Umbilical cord (tissue), 2 donors: ENCODE data around the gene TRPM8. TPM values are rescaled to one million over a fixed set of nuclear protein-coding genes. Genes with fewer than 3 reads are reported as not detected.

Experiments used
- DNase-seq: peaks from one replicate; pipeline ENCODE4 v3.0.0-alpha.2; 2015; ENCODE audit warnings: low spot score
- total RNA-seq: library from RNA; depleted of rRNA; stranded (reverse); fragments of >200 nt; gene quantifications from one replicate; pipeline ENCODE4 v1.2.3, GENCODE V29; 2014; ENCODE audit warnings: low replicate concordance; ENCODE audit not compliant: insufficient read depth

Gene TRPM8
- total RNA-seq, 1 donor from 2014 or later = 17.3 TPM

DNA sequence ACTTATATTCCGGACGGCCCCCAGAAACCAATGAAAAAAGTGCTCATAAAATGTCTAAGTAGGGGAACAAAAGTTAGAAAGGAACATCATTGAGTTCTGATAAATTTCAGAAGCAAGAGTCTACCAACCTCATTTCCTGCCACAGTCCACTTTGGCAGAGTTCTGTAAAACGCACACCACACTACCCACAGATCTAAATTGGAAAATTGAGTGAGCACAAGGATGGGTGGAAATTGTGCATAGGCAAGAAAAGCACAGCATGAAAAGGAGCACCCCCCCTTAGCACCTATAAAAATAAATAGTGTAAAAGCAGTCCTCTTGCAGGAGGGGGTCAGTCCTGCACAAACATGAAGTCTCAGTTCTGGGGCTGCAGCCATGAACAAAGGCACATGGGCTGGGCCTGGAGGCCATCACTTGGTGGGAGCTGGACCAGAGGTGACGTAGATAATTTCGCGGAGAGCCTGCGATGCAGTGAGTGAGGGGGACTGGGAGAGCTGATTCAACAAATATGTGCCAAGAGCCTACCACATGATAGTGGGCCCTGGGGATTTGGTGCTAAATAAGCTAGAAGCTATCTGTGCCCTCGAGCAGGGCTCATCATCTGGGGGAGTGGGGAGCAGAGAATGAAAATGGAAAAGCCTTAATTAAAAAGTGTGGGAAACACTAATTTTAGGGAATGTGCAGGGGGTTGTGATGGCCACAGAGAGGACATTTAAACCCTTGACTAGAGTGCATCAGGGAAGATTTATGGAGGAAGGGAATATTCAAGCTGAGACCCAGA is 84.4 kb downstream of the TRPM8 start:
- DNase-seq = no peak

DNA sequence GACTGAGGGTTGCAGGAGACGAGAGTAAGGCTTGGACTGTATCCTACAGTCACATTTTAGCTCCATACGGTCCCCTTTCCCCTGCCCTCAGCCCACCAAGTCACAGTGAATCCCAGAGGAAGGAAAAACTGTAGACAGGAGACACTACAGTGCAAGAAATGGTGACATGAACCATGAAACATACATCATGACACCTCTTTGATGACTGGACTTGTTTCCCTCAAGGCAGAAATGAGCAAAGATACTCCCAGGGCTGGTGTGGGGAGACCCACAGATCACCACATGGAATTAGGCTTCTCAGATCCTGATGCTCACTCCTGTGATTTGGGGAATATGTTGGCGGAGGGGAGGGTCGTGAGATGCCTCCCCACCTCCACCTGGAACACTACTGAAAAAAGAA is 85.1 kb downstream of the TRPM8 start:
- no peak for DNase-seq

- no peak for DNase-seq
These were observed 86.9 kb downstream of the TRPM8 start for GRCh38 chr2:234003972-234004617.

GRCh38 chr2:234005126-234005525 is 88.0 kb downstream of the TRPM8 start:
- DNase-seq = no peak

DNA sequence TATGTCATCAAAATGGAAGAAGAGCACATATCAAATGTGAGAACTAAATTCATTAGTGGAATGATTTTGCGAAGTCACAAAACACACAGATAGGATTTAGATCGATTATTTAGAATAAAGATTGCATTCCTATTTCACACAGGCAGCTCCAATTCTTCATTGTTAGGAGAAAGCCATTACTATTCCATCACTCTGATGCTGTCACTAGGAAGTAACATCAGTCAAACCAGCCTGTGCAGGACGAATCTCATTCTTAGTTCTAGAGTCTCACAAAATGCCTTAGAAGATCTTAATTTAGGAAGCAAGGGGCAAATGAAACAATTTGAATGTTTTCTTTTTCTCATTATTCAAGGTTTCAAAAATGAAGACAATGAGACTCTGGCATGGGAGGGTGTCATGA is 89.3 kb downstream of the TRPM8 start:
- DNase-seq = no peak

- DNase-seq = no peak
These were observed 97.3 kb downstream of the TRPM8 start for GRCh38 chr2:234014427-234014826.

DNA sequence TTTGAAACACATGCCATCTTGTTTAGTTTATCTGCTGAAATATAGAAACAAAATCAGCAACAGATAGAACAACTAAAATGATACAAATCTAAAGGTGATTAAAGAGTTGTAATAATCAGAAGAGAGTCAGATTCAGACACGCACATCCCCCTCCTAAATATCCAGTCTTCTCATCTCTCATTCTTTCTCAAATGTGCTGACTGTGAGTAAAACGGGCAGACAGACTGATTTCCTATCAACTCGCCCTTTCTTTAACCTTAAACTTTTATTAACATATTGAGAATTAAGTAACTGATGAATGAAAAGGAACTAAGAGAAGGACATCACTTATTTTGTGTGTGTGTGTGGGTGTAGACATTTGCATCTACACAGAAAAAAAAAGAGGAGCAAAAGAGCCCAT is 98.7 kb downstream of the TRPM8 start:
- no peak for DNase-seq

- DNase-seq = no peak
These were observed 102.7 kb downstream of the TRPM8 start for GRCh38 chr2:234019896-234020295.

GRCh38 chr2:234020332-234020731 is 103.2 kb downstream of the TRPM8 start:
- no peak for DNase-seq

- DNase-seq = no peak
These were observed 105.3 kb downstream of the TRPM8 start for GRCh38 chr2:234022424-234022823.

- no peak for DNase-seq
These were observed 107.1 kb downstream of the TRPM8 start for GRCh38 chr2:234024304-234024703.

DNA sequence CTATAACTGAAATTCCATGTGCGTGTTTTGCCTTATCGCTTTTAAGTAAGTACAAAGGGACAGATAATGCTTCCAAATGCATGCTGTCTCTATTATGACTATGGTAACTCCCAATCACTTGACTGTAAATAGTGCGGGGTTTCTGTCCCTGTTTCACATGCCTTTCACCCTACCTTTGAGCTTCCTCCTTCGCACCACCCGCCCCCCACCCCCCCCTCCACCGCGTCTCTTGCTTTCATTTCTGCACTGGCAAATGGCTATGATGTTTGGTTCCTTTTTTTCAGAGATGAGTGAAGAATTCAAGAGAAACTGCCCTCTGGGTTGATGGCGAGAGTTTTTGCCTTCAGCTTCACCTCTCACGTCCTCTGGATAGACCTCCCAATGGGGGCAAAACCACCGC is 108.3 kb downstream of the TRPM8 start:
- no peak for DNase-seq

- peak; percentile 5 for DNase-seq
These were observed 108.8 kb downstream of the TRPM8 start for GRCh38 chr2:234025891-234026401.

DNA sequence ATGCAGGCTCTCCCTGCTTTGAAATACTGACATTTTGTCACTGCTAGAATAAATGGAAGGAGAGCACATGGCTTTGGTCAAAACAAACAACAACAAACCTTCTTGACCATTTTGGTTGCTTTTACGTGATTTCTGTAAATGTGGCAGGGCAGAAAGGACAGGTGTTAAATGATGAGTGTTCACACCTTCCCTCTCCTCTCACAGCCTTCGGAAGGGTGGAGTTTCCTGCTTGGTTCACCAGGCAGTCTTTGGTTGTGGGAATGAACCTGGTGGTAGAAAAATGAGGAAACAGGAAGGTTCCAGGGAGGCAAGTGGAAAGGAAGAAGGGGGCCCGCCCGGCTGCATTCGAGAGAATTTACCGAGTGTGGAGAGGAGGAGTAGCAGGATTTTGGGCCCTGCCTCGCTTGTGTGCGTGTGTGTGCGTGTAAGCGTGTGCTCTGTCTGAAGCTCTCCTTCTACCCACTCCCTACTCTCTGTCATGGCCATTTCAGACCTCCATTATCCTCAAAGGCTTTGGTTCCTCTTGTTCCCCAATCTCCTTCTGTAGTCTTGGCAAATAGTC is 109.6 kb downstream of the TRPM8 start:
- DNase-seq = no peak

- DNase-seq = no peak
These were observed 110.5 kb downstream of the TRPM8 start for GRCh38 chr2:234027641-234028040.

DNA sequence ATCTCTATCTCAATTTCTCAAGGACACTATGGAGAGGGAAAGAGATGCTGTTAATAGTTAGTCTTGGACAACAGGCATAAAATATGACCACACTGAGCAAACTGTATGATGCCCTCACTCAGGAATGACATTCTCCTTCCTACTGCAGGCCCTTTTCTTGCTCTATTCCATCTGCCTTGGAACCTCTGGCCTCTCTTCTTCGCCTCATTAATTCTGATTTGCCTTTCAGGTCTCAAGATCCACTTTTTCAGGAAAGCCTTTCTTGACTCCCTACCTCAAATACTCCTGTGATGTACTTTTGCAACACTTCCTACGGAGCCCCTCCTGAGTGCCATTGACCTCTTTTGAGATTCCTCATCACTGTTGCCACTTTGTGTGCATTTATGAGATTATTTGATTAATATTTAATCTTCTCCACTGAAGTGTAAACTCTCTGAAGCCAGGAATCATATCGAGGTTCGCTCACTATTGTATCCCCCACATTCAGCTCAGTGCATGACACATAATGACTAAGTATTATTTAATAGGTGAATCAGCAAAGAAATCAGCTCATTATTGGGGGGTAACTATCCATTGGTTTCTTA is 112.1 kb downstream of the TRPM8 start:
- no peak for DNase-seq

- DNase-seq = no peak
These were observed 114.0 kb downstream of the TRPM8 start for GRCh38 chr2:234031207-234031606.

GRCh38 chr2:234032279-234032856 is 115.2 kb downstream of the TRPM8 start:
- no peak for DNase-seq

DNA sequence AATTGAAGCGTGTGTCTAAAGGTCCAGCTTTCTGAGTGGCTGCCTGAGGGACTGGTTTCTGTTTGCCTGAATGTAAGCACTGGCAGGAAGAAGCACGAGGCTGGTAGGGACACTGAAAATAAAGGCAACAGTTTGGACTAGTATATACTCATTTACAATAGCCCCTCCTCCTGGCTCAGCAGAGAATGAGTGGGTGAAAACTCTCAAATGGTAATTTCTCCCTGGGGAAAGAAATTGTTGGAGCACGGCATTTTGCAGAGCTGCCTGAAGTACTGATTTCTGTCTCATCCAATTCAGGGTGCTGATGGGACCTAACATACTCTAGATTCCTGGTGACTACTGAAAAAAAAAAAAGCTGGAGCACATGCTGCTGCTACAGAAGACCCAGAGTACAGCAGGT is 116.0 kb downstream of the TRPM8 start:
- DNase-seq = no peak

DNA sequence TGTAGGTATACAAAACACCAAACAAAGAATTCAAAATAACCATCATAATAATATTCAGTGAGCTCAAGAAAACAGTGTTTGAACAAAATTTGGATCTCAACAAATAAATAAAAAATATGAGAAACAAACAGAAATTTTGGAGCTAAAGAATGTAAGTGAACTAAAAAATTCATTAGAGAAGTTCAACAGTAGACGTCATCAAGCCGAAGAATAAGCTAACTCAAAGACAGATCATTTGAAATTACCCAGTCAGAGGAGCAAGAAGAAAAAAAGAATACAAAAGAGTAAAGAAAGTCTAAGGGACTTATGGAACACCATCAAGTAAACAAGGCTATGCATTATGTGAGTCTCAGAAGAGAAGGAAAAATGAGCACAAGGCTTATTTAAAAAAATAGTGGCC is 116.7 kb downstream of the TRPM8 start:
- no peak for DNase-seq

DNA sequence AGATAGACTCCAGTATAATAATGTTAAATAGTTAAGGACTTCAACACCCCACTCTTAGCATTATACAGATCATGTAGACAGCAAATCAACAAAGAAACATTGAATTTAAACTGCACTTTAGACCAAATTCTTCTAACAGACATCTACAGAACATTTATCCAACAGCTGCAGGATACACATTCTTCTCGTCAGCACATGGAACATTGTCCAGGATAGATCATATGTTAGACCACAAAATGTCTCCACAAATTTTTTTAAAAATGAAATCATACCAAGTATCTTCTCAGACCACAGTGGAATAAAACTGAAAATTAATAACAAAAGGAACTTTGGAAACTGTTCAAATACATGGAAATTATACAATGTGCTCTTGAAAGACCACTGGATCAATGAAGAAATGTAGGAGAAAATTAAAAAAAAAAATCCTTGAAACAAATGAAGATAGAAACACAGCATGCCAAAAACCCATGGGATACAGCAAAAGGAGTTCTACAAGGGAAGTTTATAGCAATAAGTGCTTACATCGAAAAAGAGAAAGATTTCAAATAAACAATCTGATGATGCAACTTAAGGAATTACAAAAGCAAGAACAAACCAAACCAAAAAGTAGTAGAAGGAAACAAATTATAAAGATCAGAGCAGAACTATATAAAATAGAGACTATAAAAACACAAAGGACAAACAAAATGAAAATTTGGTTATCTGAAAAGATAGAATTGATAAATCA is 121.1 kb downstream of the TRPM8 start:
- no peak for DNase-seq
